Mesenteric fat pad (tissue), 1 donor: Measurements from ENCODE around the gene NAT16. TPM values are rescaled to one million over a fixed set of nuclear protein-coding genes. Genes with fewer than 3 reads are reported as not detected.
"Not testable (repeated sequence)": the region's sequence is repeated elsewhere in the genome, so short reads cannot be mapped to it uniquely, and the experiment has no call there.

Experiments used
- DNase-seq: peaks from one replicate; pipeline ENCODE4 v3.0.0-alpha.2; 2020; ENCODE audit warnings: low spot score
- long read RNA-seq: library from polyadenylated mRNA; unstranded; transcript quantifications from one replicate; pipeline ENCODE4 v2.0.0, GENCODE V29; 2020
- total RNA-seq: library from RNA; stranded (reverse); fragmentation: NEBNext Ultra II Directional; extraction: Animal tissue kit (Norgen Biotek cat#: 25700); gene quantifications from one replicate; pipeline ENCODE4 v1.2.1, GENCODE V29; 2021
- donor health status: DM: yes; HTN: yes; CAD: no.

Gene NAT16
- total RNA-seq, result not detected
- long read RNA-seq, result 0 reads

DNA sequence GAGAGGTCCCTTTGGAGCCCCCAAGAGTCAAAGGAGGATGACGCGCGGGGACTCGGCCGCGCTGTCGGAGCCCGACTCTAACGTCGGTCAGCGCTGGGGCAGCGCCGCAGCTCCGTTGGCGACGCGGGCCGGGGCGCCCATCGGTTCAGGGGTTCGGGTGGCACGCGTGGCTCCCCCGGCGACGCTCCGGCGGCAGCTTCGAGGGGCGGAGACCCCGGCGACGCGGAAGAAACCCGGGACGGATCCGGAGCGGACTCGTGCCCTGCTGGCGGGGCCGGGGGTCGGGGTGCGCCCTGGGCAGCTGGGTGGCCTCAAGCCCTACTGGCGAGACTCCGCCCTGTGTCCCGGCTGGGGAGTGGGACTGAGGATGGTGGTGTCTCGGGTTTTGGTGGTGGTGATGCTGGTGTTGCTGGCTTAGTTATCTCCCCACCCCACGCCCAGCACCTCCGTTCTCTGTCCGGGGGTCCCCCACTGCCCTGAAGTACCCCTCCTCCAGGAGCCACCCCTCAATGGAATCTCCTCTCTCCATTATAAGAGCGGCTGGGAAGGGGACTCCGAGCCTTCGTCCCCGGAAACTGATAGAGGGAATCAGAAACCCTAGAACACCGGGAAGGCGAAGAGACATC lies at the start of gene NAT16:
Gene NAT16 (minus strand): TSS at position 164 of the 626 bp plus-strand sequence. CDS start 5,486 bp downstream, outside the sequence.
- DNase-seq, result no peak

- no peak for DNase-seq
These were observed 46.6 kb upstream of the NAT16 start for GRCh38 chr7:101226721-101227120.

DNA sequence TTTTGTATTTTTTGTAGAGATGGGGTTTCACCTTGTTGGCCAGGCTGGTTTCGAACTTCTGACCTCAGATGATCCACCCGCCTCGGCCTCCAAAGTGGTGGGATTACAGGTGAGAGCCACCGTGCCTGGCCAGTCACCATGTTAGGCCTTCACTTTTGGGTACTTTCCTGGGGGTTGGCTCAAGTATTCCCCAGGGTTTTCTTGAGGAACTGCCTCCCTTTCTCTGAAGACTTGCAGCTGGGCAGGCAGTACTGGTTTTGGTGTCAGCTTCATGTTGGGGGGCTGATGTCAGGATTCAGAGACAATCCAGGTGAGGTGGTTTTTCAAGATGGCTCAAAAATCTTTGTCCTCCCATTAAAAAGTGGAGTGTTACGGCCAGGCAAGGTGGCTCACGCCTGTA lies 45.6 kb upstream of the NAT16 start:
- no peak for DNase-seq

DNA sequence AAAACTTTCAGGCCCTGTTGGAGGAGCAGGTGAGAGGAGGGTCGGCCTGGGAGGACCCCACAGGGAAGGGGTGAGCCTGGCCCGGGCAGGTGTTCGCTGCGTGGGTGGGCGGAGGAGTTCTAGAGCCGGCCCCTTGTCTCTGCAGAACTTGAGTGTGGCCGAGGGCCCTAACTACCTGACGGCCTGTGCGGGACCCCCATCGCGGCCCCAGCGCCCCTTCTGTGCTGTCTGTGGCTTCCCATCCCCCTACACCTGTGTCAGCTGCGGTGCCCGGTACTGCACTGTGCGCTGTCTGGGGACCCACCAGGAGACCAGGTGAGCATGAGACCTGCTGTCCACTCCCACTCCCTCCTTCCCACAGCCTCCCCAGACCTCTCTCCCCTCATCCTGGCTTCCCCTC lies 43.4 kb upstream of the NAT16 start:
- no peak for DNase-seq

GRCh38 chr7:101222275-101222830 lies 42.3 kb upstream of the NAT16 start:
- no peak for DNase-seq

DNA sequence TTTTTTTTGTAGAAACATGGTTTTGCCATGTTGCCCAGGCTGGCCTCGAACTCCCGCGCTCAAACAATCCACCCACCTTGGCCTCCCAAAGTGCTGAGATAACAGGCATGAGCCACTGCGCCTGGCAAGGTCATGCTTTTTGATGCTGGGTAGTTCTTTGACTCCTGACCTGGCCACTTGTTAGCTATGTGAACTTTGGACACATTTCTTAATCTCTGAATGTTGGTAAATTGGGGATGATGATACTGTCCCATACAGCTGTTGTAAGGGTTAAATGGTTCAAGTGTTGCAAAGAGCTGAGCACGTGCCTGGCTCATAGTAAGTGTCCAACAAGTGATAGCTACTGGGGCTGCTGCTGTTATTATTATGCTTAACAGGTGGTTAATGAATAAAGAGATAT lies 40.2 kb upstream of the NAT16 start:
- no peak for DNase-seq

GRCh38 chr7:101218236-101219125 lies 38.4 kb upstream of the NAT16 start:
- no peak for DNase-seq

GRCh38 chr7:101217388-101218235 lies 37.5 kb upstream of the NAT16 start, which contains the start of the genes PLOD3 and ZNHIT1:
TSS of gene PLOD3 (minus strand) at chr7:101217581. CDS start at chr7:101217274, 307 bp downstream.
TSS of gene ZNHIT1 (plus strand) at chr7:101218165. CDS start at chr7:101218196, 31 bp downstream.
- DNase-seq, result peak; percentile 98

- no peak for DNase-seq
These were observed 36.8 kb upstream of the NAT16 start for GRCh38 chr7:101216860-101217387.

DNA sequence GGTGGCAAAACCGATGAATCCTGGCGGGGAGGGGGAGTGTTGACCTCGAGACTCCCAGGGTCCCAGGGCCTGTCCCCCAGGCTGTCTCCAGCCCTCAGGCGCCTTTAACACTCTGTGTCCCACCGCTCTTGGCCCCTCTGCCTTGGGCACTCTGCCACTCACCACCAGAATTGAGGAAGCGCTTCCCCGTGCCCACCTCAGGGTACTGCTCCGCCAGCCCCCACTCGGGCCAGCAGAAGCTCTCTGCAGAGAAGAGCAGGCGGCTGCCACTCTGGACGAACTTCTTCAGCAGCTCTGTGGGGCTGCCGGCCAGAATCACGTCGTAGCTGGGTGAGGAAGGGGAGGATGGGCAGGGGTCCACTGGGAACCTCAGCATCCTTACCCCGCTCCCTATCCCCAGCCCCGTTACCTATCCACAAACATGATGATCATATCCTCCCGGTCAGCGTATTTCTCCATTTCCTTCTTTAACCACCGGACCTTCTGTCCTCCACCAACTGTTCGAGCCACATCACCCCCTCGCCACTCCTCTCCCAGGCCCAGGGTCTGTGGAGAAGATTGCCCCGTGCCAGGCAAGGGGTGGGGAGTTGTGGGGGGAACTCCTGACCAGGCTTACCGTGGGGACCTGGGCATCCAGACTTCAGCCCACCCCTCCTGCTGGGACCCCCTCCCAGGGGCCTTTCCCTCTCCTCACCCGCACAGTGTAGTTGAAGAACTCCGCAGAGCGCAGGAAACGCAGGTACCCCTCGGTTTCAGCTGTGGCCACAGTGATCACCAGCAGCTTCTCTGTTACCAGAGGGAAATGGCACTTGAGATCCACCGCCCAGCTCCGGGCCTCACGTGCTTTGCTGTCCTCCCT lies 36.1 kb upstream of the NAT16 start:
- no peak for DNase-seq

GRCh38 chr7:101212014-101212413 lies 31.9 kb upstream of the NAT16 start:
- no peak for DNase-seq

- DNase-seq, result no peak
These were observed 31.4 kb upstream of the NAT16 start for GRCh38 chr7:101211501-101211900.

DNA sequence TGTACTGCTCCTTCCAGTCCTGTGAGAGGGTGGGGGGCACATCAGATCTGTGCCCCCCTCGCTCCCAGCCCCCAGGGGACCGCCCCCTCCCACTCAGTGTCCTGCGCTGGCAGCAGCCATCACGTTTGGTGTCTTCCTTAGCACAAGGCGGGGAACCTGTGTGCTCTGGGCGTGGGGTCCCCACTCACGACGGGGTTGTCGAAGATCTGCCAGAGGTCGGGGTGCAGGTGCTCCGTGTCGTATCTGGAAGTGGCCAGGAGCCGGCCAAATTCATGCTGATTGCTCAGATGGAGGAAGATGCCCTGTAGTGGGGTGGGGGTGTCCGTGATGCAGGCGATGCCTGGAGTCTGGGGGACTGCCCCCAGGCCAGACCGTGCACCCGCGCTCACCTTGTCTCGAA lies 30.1 kb upstream of the NAT16 start:
- no peak for DNase-seq

DNA sequence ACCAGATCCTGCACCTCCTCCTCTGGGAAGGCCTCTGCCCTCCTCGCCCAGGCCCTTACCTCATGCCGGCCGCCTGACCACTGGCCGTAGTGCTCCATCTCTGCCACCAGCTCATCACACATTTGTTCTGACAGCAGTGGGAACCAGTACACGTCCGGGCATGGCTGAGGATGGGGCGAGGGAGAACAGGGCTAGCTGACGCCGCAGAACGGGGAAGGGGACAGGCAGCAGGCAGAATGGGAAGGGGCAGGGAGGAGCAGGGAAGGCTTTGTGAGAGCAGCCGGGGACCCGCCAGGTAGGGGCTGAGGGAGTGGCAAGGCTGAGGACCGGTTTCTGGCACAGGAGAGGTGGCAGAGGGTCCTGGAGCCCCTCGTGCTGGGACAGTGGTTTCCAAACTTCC lies 28.7 kb upstream of the NAT16 start:
- no peak for DNase-seq

GRCh38 chr7:101207459-101207858 lies 27.4 kb upstream of the NAT16 start:
- no peak for DNase-seq

GRCh38 chr7:101206665-101207042 lies 26.6 kb upstream of the NAT16 start:
- DNase-seq, result no peak

GRCh38 chr7:101205901-101206664 lies 26.0 kb upstream of the NAT16 start:
- DNase-seq, result no peak

- DNase-seq, result not testable (repeated sequence)
These were observed 23.9 kb upstream of the NAT16 start for GRCh38 chr7:101203740-101204738.
